DOHH2 (cell line): ENCODE data around the gene CD99.
"Not testable (repeated sequence)": the region's sequence is repeated elsewhere in the genome, so short reads cannot be mapped to it uniquely, and the experiment has no call there.

Experiments
- H3F3A ChIP-seq: fragments of 200-600 bp; sonication (generic), shearing (Covaris generic); 2 replicates; pipeline ENCODE4 v1.6.0; 2016; ENCODE audit warnings: antibody characterized with exemption, mild to moderate bottlenecking; ENCODE audit not compliant: control insufficient read depth, insufficient read depth
- H3K27ac ChIP-seq: fragments of 200-600 bp; sonication (generic); 2 replicates; pipeline ENCODE4 v1.5.1; 2014; ENCODE audit warnings: low read depth, mild to moderate bottlenecking, low read length, moderate library complexity
- H3K27me3 ChIP-seq: fragments of 200-600 bp; sonication (generic); 2 replicates; pipeline ENCODE4 v1.6.1; 2014; ENCODE audit warnings: mild to moderate bottlenecking, low read length, mixed read lengths; ENCODE audit not compliant: control insufficient read depth
- H3K36me3 ChIP-seq: fragments of 200-600 bp; sonication (generic); 2 replicates; pipeline ENCODE4 v1.6.1; 2014; ENCODE audit warnings: mild to moderate bottlenecking, low read length, moderate library complexity, mixed read lengths; ENCODE audit not compliant: control insufficient read depth
- H3K4me1 ChIP-seq: fragments of 200-600 bp; sonication (generic); 2 replicates; pipeline ENCODE4 v1.6.1; 2014; ENCODE audit warnings: mild to moderate bottlenecking, low read length, mixed read lengths; ENCODE audit not compliant: control insufficient read depth
- H3K4me2 ChIP-seq: fragments of 200-600 bp; sonication (generic); 2 replicates; pipeline ENCODE4 v1.6.0; 2014; ENCODE audit warnings: mild to moderate bottlenecking, low read length, moderate library complexity
- H3K4me3 ChIP-seq: fragments of 200-600 bp; sonication (generic); 2 replicates; pipeline ENCODE4 v1.5.1; 2014; ENCODE audit warnings: mild to moderate bottlenecking, low read length, mixed read lengths
- H3K79me2 ChIP-seq: fragments of 200-600 bp; sonication (generic); 2 replicates; pipeline ENCODE4 v1.6.1; 2014; ENCODE audit warnings: mild to moderate bottlenecking, low read length, mixed read lengths; ENCODE audit not compliant: control insufficient read depth
- H3K9me2 ChIP-seq: fragments of 200-600 bp; sonication (generic); replicated peaks from 2 replicates; pipeline ENCODE4 v1.6.1; 2014; ENCODE audit warnings: mild to moderate bottlenecking, low read length, mixed read lengths; ENCODE audit not compliant: control insufficient read depth
- H3K9me3 ChIP-seq: fragments of 200-600 bp; sonication (generic); 2 replicates; pipeline ENCODE4 v1.6.1; 2014; ENCODE audit warnings: antibody characterized with exemption, low read length, mixed read lengths; ENCODE audit not compliant: control insufficient read depth, insufficient read depth
- H4K20me1 ChIP-seq: fragments of 200-600 bp; sonication (generic); 2 replicates; pipeline ENCODE4 v1.6.0; 2014; ENCODE audit warnings: low read depth, mild to moderate bottlenecking, antibody characterized with exemption, low read length, moderate library complexity; ENCODE audit not compliant: control insufficient read depth, insufficient read depth
- EZH2phosphoT487 ChIP-seq: fragments of 200-600 bp; sonication (generic); IDR thresholded peaks from 2 replicates; pipeline ENCODE4 v1.6.1; 2017; ENCODE audit warnings: borderline replicate concordance, mild to moderate bottlenecking, antibody characterized with exemption, low read length, moderate library complexity, mixed read lengths
- TF ChIP-seq, protein P1 (sequence below): fragments of 200-600 bp; sonication (generic); IDR thresholded peaks from one replicate; pipeline ENCODE4 v1.5.1; 2014; ENCODE audit warnings: antibody characterized with exemption, mild to moderate bottlenecking, low read depth, low read length; ENCODE audit not compliant: poor library complexity, severe bottlenecking

CD99 gene

DNA sequence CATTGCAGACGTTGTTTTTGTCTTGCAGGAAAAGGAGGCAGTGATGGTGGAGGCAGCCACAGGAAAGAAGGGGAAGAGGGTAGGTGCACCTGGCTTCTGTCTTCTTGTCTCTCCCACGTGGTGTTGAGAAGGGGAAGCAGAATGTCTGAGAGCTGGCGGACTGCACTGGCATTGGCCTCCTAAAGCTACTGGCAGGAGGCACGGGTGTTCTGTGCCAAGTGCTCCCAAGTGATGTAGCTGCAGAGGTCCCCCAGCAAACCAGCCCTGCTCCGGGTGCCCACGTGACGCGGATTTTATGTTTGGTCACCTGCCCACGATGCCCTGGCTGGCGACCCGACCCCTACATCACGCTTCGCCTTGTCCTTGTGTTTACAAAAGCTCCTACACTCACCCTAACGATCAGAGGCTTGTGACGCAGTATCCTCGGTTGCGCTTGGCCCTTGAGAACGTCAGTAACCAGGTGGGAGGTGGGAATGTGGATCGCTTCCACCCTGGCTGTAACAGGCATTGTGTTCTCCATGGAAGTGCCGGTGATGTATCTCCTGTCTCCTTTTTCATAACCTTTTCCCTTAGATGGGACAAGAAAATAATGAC lies 32.3 kb downstream of the CD99 start:
- Histone ChIP-seq H3K4me3 (no peak overlapping the region), H3K4me1 (no peaks in the 10 kb centered on the region), H3K4me2 (no peak overlapping the region), H3K79me2 (no peaks in the 10 kb centered on the region), H3K27ac (no peak overlapping the region), H3K27me3 (no peaks in the 10 kb centered on the region), H3F3A (no peaks in the 10 kb centered on the region), H3K9me2 (no peaks in the 10 kb centered on the region; the same call in 1 of the 2 replicates), H3K9me3 (no peaks in the 10 kb centered on the region), H4K20me1 (no peaks in the 10 kb centered on the region), H3K36me3 (peaks cover 60% of the 10 kb centered on the region)
- TF ChIP-seq, protein P1, sequence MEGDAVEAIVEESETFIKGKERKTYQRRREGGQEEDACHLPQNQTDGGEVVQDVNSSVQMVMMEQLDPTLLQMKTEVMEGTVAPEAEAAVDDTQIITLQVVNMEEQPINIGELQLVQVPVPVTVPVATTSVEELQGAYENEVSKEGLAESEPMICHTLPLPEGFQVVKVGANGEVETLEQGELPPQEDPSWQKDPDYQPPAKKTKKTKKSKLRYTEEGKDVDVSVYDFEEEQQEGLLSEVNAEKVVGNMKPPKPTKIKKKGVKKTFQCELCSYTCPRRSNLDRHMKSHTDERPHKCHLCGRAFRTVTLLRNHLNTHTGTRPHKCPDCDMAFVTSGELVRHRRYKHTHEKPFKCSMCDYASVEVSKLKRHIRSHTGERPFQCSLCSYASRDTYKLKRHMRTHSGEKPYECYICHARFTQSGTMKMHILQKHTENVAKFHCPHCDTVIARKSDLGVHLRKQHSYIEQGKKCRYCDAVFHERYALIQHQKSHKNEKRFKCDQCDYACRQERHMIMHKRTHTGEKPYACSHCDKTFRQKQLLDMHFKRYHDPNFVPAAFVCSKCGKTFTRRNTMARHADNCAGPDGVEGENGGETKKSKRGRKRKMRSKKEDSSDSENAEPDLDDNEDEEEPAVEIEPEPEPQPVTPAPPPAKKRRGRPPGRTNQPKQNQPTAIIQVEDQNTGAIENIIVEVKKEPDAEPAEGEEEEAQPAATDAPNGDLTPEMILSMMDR, result no peak
- no peak for TF ChIP-seq EZH2phosphoT487

DNA sequence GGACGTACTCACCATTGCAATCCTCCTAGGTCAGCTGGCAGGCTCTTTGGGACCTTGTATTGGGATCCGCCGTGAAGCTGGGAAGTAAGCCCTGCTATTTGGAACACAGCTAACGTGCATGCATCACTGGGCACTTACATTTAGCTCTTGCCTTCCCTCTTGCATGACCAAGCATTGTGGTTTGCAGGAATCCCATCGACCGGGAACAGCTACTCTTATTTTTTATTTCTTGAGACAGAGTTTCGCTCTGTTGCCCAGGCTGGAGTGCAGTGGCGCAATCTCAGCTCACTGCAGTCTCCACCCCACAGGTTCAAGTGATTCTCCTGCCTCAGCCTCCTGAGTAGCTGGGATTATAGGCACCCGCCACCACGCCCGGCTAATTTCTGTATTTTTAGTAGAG lies 36.2 kb downstream of the CD99 start:
- H3K36me3 ChIP-seq, result peaks cover 40% of the 10 kb centered on the region
- not testable (repeated sequence) for H3K9me3 ChIP-seq, H3K27ac ChIP-seq

DNA sequence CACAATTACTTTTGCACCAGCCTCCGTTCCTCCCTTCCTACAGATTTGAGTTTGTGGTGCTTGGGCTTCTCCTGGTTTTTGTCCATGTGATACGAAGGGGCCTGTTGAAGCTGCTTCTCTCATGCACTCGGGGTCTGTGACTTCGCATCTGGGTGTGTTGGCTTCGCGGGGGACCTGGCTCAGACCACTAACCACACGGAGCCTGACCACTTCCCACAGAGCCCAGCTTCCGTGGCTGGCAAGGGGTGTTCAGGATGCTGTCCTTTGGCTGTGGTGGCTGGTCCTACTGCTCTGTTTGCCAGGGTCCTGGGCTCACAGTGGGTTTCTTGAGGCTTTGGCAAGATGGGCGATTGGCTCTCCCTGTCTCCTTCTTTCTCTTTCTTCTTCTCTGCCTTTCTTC lies 41.0 kb downstream of the CD99 start:
- Histone ChIP-seq H4K20me1 (no peaks in the 10 kb centered on the region), H3K4me2 (no peak overlapping the region), H3K4me3 (no peak overlapping the region), H3K27ac (no peak overlapping the region), H3K4me1 (no peaks in the 10 kb centered on the region), H3K36me3 (peaks cover 28% of the 10 kb centered on the region), H3K9me3 (peaks cover 4% of the 10 kb centered on the region; the same call in 1 of the 2 replicates), H3K79me2 (no peaks in the 10 kb centered on the region), H3K9me2 (no peaks in the 10 kb centered on the region), H3F3A (no peaks in the 10 kb centered on the region), H3K27me3 (no peaks in the 10 kb centered on the region)
- TF ChIP-seq EZH2phosphoT487, result no peak
- TF ChIP-seq, protein P1, result no peak

More for the DNA sequence above, 36.2 kb downstream of the CD99 start:
- not testable (repeated sequence) for H3K9me2 ChIP-seq, H3F3A ChIP-seq, H3K27me3 ChIP-seq, H3K4me1 ChIP-seq, H4K20me1 ChIP-seq, H3K4me2 ChIP-seq, H3K79me2 ChIP-seq, H3K4me3 ChIP-seq

DNA sequence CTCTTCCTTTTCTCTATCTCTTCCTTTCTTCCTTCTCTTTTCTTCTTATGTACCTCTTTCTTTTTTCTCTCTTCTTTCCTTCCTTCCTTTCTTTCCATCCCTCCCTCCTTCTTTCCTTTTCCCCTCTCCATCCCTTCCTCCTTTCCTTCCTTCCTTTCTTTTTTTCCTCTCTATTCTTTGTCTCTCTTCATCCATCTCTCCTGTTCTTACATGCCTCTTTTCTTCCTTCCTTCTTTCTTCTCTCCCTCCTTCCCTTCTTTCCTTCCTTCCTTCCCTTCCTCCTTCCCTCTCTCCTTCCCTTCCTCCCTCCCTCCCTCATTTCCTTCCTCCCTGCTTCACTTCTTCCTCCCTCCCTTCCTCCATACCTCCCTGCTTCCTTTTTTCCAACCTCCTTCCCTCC lies 41.6 kb downstream of the CD99 start:
- peaks cover 27% of the 10 kb centered on the region for H3K36me3 ChIP-seq
- peaks cover 4% of the 10 kb centered on the region; the same call in 1 of the 2 replicates for H3K9me3 ChIP-seq
- H3K27ac ChIP-seq, result no peak overlapping the region
- H3K4me1 ChIP-seq, result no peaks in the 10 kb centered on the region
- no peaks in the 10 kb centered on the region for H3K27me3 ChIP-seq
- H3K79me2 ChIP-seq, result no peaks in the 10 kb centered on the region
- TF ChIP-seq, protein P1, result no peak
- TF ChIP-seq EZH2phosphoT487, result no peak
- H3K4me3 ChIP-seq, result no peak overlapping the region
- no peaks in the 10 kb centered on the region for H4K20me1 ChIP-seq
- H3F3A ChIP-seq, result no peaks in the 10 kb centered on the region
- no peak overlapping the region for H3K4me2 ChIP-seq
- no peaks in the 10 kb centered on the region for H3K9me2 ChIP-seq
